Amniotic stem cell (primary cell): Measurements from ENCODE around the gene CYP27B1.
"Not testable (repeated sequence)": the region's sequence is repeated elsewhere in the genome, so short reads cannot be mapped to it uniquely, and the experiment has no call there.

Experiments used
- DNase-seq: peaks from one replicate; lab custom pipeline; 2025; lab: John Stamatoyannopoulos, UW

The CYP27B1 gene

DNA sequence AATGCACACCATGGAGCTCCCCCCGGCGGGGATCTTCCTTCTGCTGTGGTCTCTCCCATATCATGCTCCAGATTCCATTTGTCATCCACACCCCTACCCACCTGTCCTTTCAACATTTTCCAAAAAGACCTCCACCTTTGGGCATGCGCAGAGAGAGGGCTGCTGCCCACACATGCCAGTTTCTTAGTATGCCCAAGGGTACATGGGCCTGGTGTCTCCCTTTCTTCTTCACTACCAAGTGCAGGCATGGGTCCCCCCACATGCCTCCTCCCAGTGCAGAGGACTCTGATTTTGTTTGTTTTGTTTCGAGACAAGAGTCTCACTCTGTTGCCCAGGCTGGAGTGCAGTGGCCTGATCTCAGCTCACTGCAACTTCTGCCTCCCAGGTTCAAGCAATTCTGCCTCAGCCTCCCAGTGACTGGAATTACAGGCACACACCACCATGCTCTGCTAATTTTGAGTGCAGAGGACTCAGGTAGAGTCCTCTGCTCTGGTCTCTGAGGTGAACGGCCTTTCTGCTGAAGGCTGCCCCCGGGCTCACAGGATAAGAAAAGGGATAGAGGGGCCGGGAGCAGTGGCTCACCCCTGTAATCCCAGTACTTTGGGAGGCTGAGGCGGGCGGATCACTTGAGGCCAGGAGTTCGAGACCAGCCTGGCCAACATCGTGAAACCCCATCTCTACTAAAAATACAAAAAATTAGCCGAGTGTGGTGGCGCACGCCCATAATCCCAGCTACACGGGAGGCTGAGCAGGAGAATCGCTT is 44.9 kb downstream of the CYP27B1 start:
- DNase-seq: not testable (repeated sequence)

DNA sequence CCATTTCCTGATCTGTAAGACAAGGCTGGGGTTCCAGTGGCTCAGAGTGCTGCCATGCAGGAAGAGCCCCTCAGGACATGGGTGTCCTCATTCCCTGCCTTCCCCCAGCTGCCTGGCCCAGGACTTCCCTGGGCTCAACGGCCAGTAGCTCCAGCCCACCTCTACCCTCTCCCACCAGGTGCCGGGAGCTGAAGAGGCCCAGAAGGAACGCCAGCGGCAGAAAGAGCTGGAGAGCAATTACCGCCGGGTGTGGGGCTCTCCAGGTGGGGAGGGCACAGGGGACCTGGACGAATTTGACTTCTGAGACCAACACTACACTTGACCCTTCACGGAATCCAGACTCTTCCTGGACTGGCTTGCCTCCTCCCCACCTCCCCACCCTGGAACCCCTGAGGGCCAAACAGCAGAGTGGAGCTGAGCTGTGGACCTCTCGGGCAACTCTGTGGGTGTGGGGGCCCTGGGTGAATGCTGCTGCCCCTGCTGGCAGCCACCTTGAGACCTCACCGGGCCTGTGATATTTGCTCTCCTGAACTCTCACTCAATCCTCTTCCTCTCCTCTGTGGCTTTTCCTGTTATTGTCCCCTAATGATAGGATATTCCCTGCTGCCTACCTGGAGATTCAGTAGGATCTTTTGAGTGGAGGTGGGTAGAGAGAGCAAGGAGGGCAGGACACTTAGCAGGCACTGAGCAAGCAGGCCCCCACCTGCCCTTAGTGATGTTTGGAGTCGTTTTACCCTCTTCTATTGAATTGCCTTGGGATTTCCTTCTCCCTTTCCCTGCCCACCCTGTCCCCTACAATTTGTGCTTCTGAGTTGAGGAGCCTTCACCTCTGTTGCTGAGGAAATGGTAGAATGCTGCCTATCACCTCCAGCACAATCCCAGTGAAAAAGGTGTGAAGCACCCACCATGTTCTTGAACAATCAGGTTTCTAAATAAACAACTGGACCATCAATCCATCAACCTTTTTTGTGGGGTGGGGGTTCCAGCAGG is 46.0 kb downstream of the CYP27B1 start:
- DNase-seq: no peak

DNA sequence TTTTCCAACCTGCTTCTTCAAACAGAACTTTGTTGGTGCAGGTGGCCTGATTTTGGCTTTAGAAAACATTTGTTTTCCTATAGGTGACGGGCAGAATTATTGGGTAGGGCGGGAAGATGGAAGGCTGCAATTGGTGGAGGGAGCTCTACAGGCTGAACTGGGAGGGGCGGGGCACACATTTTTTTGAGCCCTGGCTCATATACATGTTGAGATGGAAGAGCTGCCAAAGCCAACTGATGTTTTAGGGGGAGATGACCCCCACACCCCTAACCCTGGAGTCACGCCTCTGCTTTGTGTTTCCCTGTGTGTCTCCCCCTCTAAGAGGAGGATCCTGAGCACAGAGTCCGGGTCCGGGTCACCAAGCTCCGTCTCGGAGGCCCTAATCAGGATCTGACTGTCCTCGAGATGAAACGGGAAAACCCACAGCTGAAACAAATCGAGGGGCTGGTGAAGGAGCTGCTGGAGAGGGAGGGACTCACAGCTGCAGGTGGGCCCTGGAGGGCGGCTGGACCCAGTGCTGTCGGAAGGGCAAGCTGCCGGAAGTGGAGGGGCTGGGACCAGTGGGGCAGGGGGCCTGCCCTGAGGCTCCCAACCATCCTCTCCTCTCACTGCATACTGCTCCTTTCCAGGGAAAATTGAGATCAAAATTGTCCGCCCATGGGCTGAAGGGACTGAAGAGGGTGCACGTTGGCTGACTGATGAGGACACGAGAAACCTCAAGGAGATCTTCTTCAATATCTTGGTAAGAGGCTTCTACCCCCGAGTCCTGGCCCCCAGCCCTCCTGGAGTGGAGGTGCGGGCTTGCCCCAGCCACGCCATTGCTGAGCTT is 46.9 kb downstream of the CYP27B1 start:
- DNase-seq: no peak

DNA sequence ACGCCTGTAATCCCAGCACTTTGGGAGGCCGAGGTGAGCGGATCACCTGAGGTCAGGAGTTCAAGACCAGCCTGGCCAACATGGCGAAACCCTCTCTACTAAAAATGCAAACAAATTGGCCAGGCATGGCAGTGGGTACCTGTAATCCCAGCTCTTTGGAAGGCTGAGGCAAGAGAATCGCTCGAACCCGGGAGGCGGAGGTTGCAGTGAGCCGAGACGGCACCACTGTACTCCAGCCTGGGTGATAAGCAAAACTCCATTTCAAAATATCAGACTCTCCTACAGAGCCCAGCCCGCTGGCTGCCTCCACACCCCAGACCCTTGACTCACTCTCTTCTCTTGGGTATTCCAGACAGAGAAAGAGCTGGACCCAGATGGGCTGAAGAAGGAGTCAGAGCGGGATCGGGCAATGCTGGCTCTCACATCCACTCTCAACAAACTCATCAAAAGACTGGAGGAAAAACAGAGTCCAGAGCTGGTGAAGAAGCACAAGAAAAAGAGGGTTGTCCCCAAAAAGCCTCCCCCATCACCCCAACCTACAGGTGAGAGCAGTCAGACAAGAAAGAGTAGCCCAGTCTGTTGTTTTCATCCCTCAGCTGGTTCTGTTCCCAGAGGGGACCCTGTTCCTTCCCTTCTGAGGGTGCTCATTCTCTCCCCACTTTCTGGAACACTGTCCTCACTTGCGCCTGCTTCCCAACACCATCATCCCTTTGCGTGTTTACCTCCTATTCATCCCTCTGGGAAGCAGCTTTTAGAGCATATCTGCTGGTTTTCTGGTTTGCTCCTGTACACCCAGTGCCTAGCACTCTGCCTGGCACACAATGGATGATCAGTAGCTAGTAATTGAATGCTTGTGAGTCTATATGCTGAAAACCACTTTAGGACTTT is 48.0 kb downstream of the CYP27B1 start:
- no peak for DNase-seq

DNA sequence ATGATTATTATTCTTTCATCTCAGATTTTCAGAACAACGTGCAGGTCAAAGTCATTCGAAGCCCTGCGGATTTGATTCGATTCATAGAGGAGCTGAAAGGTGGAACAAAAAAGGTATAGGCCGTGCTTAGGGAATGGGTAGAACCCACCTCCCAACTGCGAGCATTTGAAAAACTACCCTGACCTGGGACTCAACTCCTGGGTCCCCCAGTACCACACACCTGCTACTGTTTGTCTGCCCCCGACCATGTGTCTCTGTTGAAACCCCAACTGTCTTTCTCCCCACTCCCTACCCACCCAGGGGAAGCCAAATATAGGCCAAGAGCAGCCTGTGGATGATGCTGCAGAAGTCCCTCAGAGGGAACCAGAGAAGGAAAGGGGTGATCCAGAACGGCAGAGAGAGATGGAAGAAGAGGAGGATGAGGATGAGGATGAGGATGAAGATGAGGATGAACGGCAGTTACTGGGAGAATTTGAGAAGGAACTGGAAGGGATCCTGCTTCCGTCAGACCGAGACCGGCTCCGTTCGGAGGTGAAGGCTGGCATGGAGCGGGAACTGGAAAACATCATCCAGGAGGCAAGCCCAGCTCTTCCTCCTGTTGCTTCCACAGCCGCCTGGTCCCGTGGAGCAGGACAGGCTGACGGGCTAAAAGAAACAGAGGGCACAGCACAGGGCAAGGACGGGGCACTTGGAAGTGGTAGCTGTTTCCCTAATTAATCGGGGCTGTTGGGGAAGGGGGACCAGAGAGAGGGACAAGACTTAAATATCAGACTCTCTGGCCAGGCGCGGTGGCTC is 48.8 kb downstream of the CYP27B1 start:
- DNase-seq: no peak

- DNase-seq: no peak
Observed at GRCh38 chr12:57717131-57717530, 49.7 kb downstream of the CYP27B1 start.

DNA sequence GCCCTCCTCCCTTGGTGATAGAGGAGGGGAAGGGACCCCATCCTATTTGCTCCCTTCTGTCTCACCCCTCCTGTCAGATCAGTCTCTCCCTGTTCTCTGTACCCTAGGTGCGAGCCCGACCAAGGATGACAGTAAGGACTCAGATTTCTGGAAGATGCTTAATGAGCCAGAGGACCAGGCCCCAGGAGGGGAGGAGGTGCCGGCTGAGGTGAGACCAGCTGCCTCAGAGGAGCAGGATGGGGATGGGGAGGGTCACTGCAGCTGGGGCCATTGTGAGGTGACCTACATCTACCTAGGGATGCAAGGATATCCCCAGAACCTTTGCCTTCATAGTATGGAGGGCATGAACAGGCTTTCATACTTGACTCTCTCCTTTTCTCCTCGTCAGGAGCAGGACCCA is 50.6 kb downstream of the CYP27B1 start:
- DNase-seq: no peak

- no peak for DNase-seq
Observed at GRCh38 chr12:57715786-57716185, 51.1 kb downstream of the CYP27B1 start.

DNA sequence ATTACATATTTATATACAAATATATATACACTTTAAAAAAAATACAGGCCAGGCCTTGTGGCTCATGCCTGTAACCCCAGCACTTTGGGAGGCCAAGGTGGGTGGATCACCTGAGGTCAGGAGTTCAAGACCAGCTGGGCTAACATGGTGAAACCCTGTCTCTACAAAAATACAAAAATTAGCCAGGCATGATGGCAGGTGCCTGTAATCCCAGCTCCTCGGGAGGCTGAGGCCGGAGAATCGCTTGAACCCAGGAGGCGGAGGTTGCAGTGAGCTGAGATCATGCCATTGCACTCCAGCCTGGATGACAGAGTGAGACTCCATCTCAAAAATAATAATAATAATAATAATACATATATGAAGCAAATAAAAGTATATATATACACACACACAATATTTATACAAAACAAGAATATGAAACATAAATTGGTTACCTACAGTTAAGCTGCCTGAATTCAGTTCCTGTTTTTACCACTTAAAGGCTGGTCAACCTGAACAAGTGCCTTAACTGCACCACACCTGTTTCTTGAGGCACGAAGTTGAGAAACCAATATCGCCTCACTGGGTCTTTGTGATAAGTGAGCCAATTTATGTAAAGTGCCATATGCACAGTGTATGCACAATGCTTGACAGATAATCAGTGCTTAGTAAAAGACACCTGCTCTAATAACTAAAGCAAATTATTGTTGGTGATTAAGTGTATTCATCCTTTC is 51.7 kb downstream of the CYP27B1 start:
- not testable (repeated sequence) for DNase-seq

DNA sequence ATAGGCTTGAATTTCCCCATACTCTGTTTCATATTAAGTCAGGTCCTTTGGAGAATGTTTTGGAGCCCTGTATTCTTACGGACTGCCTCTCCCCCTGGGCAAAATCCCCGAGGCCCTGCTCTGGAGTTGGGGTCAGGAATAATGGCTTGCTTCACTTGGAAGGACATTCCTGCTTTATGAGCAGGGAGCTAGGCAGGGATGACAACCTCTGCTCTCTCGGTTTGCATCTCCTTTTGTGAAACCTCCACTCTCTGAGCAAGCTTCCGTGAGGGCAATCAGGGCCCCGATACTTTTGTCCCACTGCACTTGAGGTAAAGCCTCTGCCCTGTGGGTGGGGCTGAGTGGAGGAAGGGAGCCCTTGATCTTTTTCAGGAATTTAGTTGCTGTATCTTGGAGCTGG is 53.7 kb downstream of the CYP27B1 start:
- no peak for DNase-seq

DNA sequence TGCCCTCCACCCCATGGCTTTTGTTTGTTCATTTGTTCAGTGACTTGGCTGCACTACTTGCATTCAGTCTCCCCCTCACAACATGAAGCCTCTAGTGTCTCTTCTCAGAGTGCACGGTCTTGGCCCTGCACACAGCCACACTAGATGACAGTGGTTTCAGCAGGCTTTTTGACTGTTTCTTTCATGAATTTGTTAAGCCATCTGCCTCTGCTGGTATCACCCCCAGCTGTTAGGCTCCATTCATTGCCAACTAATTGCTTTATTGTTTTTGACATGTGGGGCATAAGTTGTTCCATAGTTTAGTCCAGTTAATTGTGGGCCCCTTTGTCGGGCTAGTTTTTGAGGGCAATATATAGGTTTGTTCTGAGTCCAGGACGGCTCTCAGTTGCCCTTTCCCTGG is 54.2 kb downstream of the CYP27B1 start:
- DNase-seq: no peak
